ENCODE measurements around the gene BCHE.
"Not testable (repeated sequence)": the region's sequence is repeated elsewhere in the genome, so short reads cannot be mapped to it uniquely, and the experiment has no call there.

The BCHE gene

GRCh38 chr3:165817160-165817709 is 20.0 kb downstream of the BCHE start:
- no peak for DNase-seq (ENCODE audit: low read depth in 2 of 3, low spot score in 1 of 3)

- no peak for DNase-seq (ENCODE audit: low read depth in 2 of 3, low spot score in 1 of 3)
Observed at GRCh38 chr3:165816209-165816608, 21.0 kb downstream of the BCHE start.

- no peak for DNase-seq (ENCODE audit: low read depth in 2 of 3, low spot score in 1 of 3)
Observed at GRCh38 chr3:165815682-165816081, 21.5 kb downstream of the BCHE start.

- no peak for DNase-seq (ENCODE audit: low read depth in 2 of 3, low spot score in 1 of 3)
Observed at GRCh38 chr3:165814380-165814779, 22.8 kb downstream of the BCHE start.

- DNase-seq (ENCODE audit: low read depth in 2 of 3, low spot score in 1 of 3) = not testable (repeated sequence)
Observed at GRCh38 chr3:165807937-165808336, 29.3 kb downstream of the BCHE start.

- DNase-seq (ENCODE audit: low read depth in 2 of 3, low spot score in 1 of 3) = no peak
Observed at GRCh38 chr3:165805946-165806561, 31.2 kb downstream of the BCHE start.

GRCh38 chr3:165803471-165803870 is 33.8 kb downstream of the BCHE start:
- no peak for DNase-seq (ENCODE audit: low read depth in 2 of 3, low spot score in 1 of 3)

- no peak for DNase-seq (ENCODE audit: low read depth in 2 of 3, low spot score in 1 of 3)
Observed at GRCh38 chr3:165800970-165801369, 36.3 kb downstream of the BCHE start.

- DNase-seq (ENCODE audit: low read depth in 2 of 3, low spot score in 1 of 3) = no peak
Observed at GRCh38 chr3:165799026-165799425, 38.2 kb downstream of the BCHE start.

GRCh38 chr3:165797551-165797950 is 39.7 kb downstream of the BCHE start:
- DNase-seq (ENCODE audit: low read depth in 2 of 3, low spot score in 1 of 3) = no peak

- DNase-seq (ENCODE audit: low read depth in 2 of 3, low spot score in 1 of 3) = no peak
Observed at GRCh38 chr3:165796701-165797100, 40.5 kb downstream of the BCHE start.

- DNase-seq (ENCODE audit: low read depth in 2 of 3, low spot score in 1 of 3) = no peak
Observed at GRCh38 chr3:165788531-165788930, 48.7 kb downstream of the BCHE start.

- no peak for DNase-seq (ENCODE audit: low read depth in 2 of 3, low spot score in 1 of 3)
Observed at GRCh38 chr3:165786013-165786412, 51.2 kb downstream of the BCHE start.

GRCh38 chr3:165784337-165784736 is 52.9 kb downstream of the BCHE start:
- no peak for DNase-seq (ENCODE audit: low read depth in 2 of 3, low spot score in 1 of 3)

GRCh38 chr3:165783383-165783782 is 53.8 kb downstream of the BCHE start:
- DNase-seq (ENCODE audit: low read depth in 2 of 3, low spot score in 1 of 3) = no peak

- no peak for DNase-seq (ENCODE audit: low read depth in 2 of 3, low spot score in 1 of 3)
Observed at GRCh38 chr3:165778891-165779290, 58.3 kb downstream of the BCHE start.

- DNase-seq (ENCODE audit: low read depth in 2 of 3, low spot score in 1 of 3) = no peak
Observed at GRCh38 chr3:165778456-165778855, 58.8 kb downstream of the BCHE start.

- no peak for DNase-seq (ENCODE audit: low read depth in 2 of 3, low spot score in 1 of 3)
Observed at GRCh38 chr3:165775824-165776223, 61.4 kb downstream of the BCHE start.

- DNase-seq (ENCODE audit: low read depth in 2 of 3, low spot score in 1 of 3) = no peak
Observed at GRCh38 chr3:165770781-165771180, 66.4 kb downstream of the BCHE start.

GRCh38 chr3:165768680-165769079 is 68.5 kb downstream of the BCHE start:
- DNase-seq (ENCODE audit: low read depth in 2 of 3, low spot score in 1 of 3) = no peak

- no peak for DNase-seq (ENCODE audit: low read depth in 2 of 3, low spot score in 1 of 3)
Observed at GRCh38 chr3:165759041-165759440, 78.2 kb downstream of the BCHE start.

- DNase-seq (ENCODE audit: low read depth in 2 of 3, low spot score in 1 of 3) = no peak
Observed at GRCh38 chr3:165755571-165755970, 81.7 kb downstream of the BCHE start.
